Mucosa of rectum (tissue), 2 donors: ENCODE measurements around the gene NOL4L.

ENCODE experiments used
- H3K27ac ChIP-seq, 2 donors: one replicate each; pipeline ENCODE4 v1.7.0; 2013; ENCODE audit warnings: inconsistent platforms in 2 of 2, low read depth in 2 of 2, low read length in 2 of 2
- H3K27me3 ChIP-seq, 2 donors: one replicate each; pipeline ENCODE4 v1.7.0; 2013; ENCODE audit warnings: low read length in 2 of 2; ENCODE audit not compliant: control insufficient read depth in 2 of 2, insufficient read depth in 2 of 2
- H3K36me3 ChIP-seq, 2 donors: one replicate each; pipeline ENCODE4 v1.7.0; 2013; ENCODE audit warnings: low read length in 2 of 2; ENCODE audit not compliant: control insufficient read depth in 2 of 2, insufficient read depth in 2 of 2
- H3K4me1 ChIP-seq, 2 donors: one replicate each; pipeline ENCODE4 v1.7.0; 2013; ENCODE audit warnings: low read length in 2 of 2, mild to moderate bottlenecking in 1 of 2; ENCODE audit not compliant: control insufficient read depth in 2 of 2, insufficient read depth in 2 of 2
- H3K4me3 ChIP-seq, 2 donors: one replicate each; pipeline ENCODE4 v1.7.0; 2013; ENCODE audit warnings: low read length in 2 of 2
- H3K9ac ChIP-seq, 2 donors: one replicate each; pipeline ENCODE4 v1.7.0; 2013; ENCODE audit warnings: low read length in 2 of 2, low read depth in 1 of 2, mild to moderate bottlenecking in 1 of 2
- H3K9me3 ChIP-seq, 2 donors: one replicate each; pipeline ENCODE4 v1.7.0; 2013; ENCODE audit warnings: low read length in 2 of 2; ENCODE audit not compliant: control insufficient read depth in 2 of 2
- donor health status: healthy.
- donor health status: Normal muscosa, but diverticular disease.

NOL4L gene

GRCh38 chr20:32560482-32560988 is 24.6 kb downstream of the NOL4L start:
- Histone ChIP-seq H3K36me3 (no peaks in the 10 kb centered on the region), H3K9ac (no peak overlapping the region)

GRCh38 chr20:32559753-32560380 is 25.3 kb downstream of the NOL4L start:
- Histone ChIP-seq H3K9me3 (no peaks in the 10 kb centered on the region), H3K4me3 (no peak overlapping the region), H3K27me3 (peaks cover 0 to 3% of the 10 kb centered on the region in 2 donors), H3K36me3 (no peaks in the 10 kb centered on the region), H3K27ac (no peak overlapping the region), H3K9ac (no peak overlapping the region), H3K4me1 (no peaks in the 10 kb centered on the region)

More at GRCh38 chr20:32560482-32560988, 24.6 kb downstream of the NOL4L start:
- Histone ChIP-seq H3K4me3 (no peak overlapping the region), H3K27ac (no peak overlapping the region), H3K27me3 (peaks cover 0 to 3% of the 10 kb centered on the region in 2 donors), H3K4me1 (no peaks in the 10 kb centered on the region), H3K9me3 (no peaks in the 10 kb centered on the region)

GRCh38 chr20:32559205-32559752 is 25.9 kb downstream of the NOL4L start:
- Histone ChIP-seq H3K9ac (no peak overlapping the region), H3K4me1 (no peaks in the 10 kb centered on the region)

GRCh38 chr20:32558526-32558925 is 26.6 kb downstream of the NOL4L start:
- Histone ChIP-seq H3K27ac (no peak overlapping the region), H3K9ac (no peak overlapping the region)

More at GRCh38 chr20:32559205-32559752, 25.9 kb downstream of the NOL4L start:
- H3K4me3 ChIP-seq, result no peak overlapping the region
- no peak overlapping the region for H3K27ac ChIP-seq
- no peaks in the 10 kb centered on the region for H3K9me3 ChIP-seq
- H3K27me3 ChIP-seq, result peaks cover 0 to 3% of the 10 kb centered on the region in 2 donors
- H3K36me3 ChIP-seq, result no peaks in the 10 kb centered on the region

GRCh38 chr20:32557319-32557718 is 27.8 kb downstream of the NOL4L start:
- Histone ChIP-seq H3K27me3 (peaks cover 0 to 3% of the 10 kb centered on the region in 2 donors), H3K9me3 (no peaks in the 10 kb centered on the region), H3K27ac (no peak overlapping the region), H3K4me1 (no peaks in the 10 kb centered on the region), H3K9ac (no peak overlapping the region), H3K36me3 (no peaks in the 10 kb centered on the region), H3K4me3 (no peak overlapping the region)

More at GRCh38 chr20:32558526-32558925, 26.6 kb downstream of the NOL4L start:
- H3K4me3 ChIP-seq, result no peak overlapping the region
- no peaks in the 10 kb centered on the region for H3K36me3 ChIP-seq
- H3K9me3 ChIP-seq, result no peaks in the 10 kb centered on the region
- peaks cover 0 to 3% of the 10 kb centered on the region in 2 donors for H3K27me3 ChIP-seq
- no peaks in the 10 kb centered on the region for H3K4me1 ChIP-seq

GRCh38 chr20:32556312-32557184 is 28.6 kb downstream of the NOL4L start:
- Histone ChIP-seq H3K4me1 (no peaks in the 10 kb centered on the region), H3K27me3 (peaks cover 0 to 3% of the 10 kb centered on the region in 2 donors), H3K9ac (no peak overlapping the region), H3K27ac (no peak overlapping the region), H3K4me3 (no peak overlapping the region), H3K9me3 (no peaks in the 10 kb centered on the region), H3K36me3 (no peaks in the 10 kb centered on the region)

GRCh38 chr20:32555584-32555983 is 29.5 kb downstream of the NOL4L start:
- H3K4me1 ChIP-seq, result no peaks in the 10 kb centered on the region
- H3K27me3 ChIP-seq, result peaks cover 0 to 3% of the 10 kb centered on the region in 2 donors
- no peak overlapping the region for H3K4me3 ChIP-seq
- H3K36me3 ChIP-seq, result no peaks in the 10 kb centered on the region
- no peak overlapping the region for H3K9ac ChIP-seq
- H3K9me3 ChIP-seq, result no peaks in the 10 kb centered on the region
- H3K27ac ChIP-seq, result no peak overlapping the region

- H3K4me1 ChIP-seq, result no peaks in the 10 kb centered on the region
- H3K4me3 ChIP-seq, result no peak overlapping the region
- H3K27ac ChIP-seq, result no peak overlapping the region
- no peaks in the 10 kb centered on the region for H3K9me3 ChIP-seq
- H3K9ac ChIP-seq, result no peak overlapping the region
- peaks cover 0 to 3% of the 10 kb centered on the region in 2 donors for H3K27me3 ChIP-seq
- H3K36me3 ChIP-seq, result no peaks in the 10 kb centered on the region
Observed at GRCh38 chr20:32554965-32555289, 30.2 kb downstream of the NOL4L start.

- Histone ChIP-seq H3K9ac (no peak overlapping the region), H3K27me3 (peaks cover 0 to 3% of the 10 kb centered on the region in 2 donors), H3K4me3 (no peak overlapping the region), H3K4me1 (no peaks in the 10 kb centered on the region), H3K36me3 (no peaks in the 10 kb centered on the region), H3K27ac (no peak overlapping the region), H3K9me3 (no peaks in the 10 kb centered on the region)
Observed at GRCh38 chr20:32553618-32554017, 31.5 kb downstream of the NOL4L start.

- Histone ChIP-seq H3K4me3 (no peak overlapping the region), H3K9me3 (no peaks in the 10 kb centered on the region), H3K9ac (no peak overlapping the region), H3K4me1 (no peaks in the 10 kb centered on the region), H3K27me3 (peaks cover 0 to under 1% of the 10 kb centered on the region in 2 donors), H3K27ac (no peak overlapping the region), H3K36me3 (no peaks in the 10 kb centered on the region)
Observed at GRCh38 chr20:32551693-32552092, 33.4 kb downstream of the NOL4L start.
